Keratinocyte (primary cell): Measurements from ENCODE around the gene ATP7B.

Experiments used
- EZH2 ChIP-seq: IDR thresholded peaks from one replicate; pipeline ENCODE4 v1.6.1; 2012; ENCODE audit warnings: inconsistent platforms, mild to moderate bottlenecking, low read length, moderate library complexity
- TF ChIP-seq, protein P1 (sequence below), 3 experiments: IDR thresholded peaks in 1 of 3; conservative IDR thresholded peaks in 1 of 3; optimal IDR thresholded peaks in 1 of 3; 2 replicates in 2 of 3; 3 replicates in 1 of 3; pipeline versions ENCODE3 to v1.5.1; 2011; ENCODE audit warnings: low read length in 3 of 3, mild to moderate bottlenecking in 3 of 3, moderate library complexity in 2 of 3, control low read depth in 1 of 3, inconsistent platforms in 1 of 3; ENCODE audit not compliant: insufficient read depth in 2 of 3; ENCODE audit errors: extremely low read depth in 1 of 3

DNA sequence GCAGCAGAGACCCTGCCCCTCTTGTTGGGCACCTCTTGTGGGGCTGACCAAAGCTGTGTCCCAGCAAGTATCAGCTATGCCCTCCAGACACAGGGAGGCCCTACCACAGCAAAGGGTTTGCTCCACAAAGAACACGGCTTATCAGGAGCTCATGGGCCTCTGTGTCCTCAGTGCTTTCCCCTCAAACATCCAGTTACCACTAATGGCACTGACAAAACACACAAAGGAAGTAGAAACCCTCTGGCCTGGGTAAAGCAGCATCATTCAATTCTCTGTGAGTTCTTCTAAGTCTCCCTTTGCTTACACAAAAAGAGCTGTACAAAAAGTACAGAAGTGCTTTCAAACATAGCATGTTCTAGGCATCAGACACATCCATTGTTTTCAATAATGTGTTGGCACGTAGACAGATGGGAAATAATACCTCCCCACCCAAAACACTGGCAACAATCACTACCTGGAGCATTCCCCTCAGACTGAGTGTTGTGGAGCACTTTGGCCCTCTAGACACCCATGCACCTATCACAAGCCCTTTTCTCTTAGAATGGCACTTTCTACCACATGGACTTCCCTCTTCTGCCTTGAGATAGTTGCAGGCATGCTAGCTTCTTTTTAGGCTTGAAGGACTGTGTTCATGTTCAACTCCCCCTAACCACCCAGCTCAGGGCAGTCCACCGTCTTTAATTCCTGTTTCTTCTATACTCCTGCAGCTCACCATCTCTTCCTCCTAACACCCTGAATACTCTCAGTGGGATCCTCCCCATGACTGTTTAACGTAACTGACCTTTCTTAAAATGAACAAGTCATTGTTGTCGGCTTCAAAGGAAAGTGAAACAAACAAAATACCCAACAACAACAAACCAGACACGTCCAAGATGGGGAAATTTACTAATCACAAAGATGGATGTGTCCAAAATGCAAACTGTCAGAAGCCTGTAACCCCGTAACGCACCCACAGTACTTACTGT lies 43.5 kb downstream of the ATP7B start:
- TF ChIP-seq, protein P1, sequence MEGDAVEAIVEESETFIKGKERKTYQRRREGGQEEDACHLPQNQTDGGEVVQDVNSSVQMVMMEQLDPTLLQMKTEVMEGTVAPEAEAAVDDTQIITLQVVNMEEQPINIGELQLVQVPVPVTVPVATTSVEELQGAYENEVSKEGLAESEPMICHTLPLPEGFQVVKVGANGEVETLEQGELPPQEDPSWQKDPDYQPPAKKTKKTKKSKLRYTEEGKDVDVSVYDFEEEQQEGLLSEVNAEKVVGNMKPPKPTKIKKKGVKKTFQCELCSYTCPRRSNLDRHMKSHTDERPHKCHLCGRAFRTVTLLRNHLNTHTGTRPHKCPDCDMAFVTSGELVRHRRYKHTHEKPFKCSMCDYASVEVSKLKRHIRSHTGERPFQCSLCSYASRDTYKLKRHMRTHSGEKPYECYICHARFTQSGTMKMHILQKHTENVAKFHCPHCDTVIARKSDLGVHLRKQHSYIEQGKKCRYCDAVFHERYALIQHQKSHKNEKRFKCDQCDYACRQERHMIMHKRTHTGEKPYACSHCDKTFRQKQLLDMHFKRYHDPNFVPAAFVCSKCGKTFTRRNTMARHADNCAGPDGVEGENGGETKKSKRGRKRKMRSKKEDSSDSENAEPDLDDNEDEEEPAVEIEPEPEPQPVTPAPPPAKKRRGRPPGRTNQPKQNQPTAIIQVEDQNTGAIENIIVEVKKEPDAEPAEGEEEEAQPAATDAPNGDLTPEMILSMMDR (optimal IDR thresholded peaks at IDR 0.05 in 1 of 3, IDR thresholded peaks at IDR 0.05 in 1 of 3, conservative IDR thresholded peaks at IDR 0.05 in 1 of 3; ENCODE audit: extremely low read depth in 1 of 3, insufficient read depth in 2 of 3, low read length in 3 of 3): no peak
- TF ChIP-seq EZH2: no peak
